ENCODE data around the gene HCN2. TPM values are rescaled to one million over a fixed set of nuclear protein-coding genes. Genes with fewer than 3 reads are reported as not detected.

Gene HCN2
- total RNA-seq, 4 donors from 2014 or later, result 0.14 to 1.00 (median 0.64) TPM; not detected in 1

DNA sequence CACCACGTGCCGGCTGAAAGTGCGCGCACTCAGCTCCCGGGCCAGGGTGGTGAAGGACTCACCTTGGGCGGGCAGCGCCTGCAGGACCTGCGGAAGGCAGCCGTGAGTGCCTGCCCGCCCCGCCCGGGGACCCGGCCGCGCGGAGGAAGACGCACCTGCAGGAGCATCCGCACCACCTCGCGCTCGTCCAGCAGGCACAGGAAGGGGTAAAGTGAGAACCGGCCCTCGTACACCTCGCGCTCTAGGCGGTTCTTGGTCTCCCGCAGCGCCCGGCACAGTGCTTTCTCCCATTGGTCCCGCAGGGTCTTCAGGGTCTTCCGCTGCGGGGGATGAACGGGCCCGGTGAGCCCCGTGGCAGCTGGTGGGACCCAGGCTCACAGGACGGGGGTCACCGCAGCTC, 33.0 kb downstream of the HCN2 start:
- no peak overlapping the region for H3K27ac ChIP-seq
- H3K36me3 ChIP-seq, result peaks cover 0 to 31% (median 14%) of the 10 kb centered on the region in 4 donors
- no peak overlapping the region for H3K4me3 ChIP-seq
- no peaks in the 10 kb centered on the region for H3K4me1 ChIP-seq
- TF ChIP-seq, protein P1, sequence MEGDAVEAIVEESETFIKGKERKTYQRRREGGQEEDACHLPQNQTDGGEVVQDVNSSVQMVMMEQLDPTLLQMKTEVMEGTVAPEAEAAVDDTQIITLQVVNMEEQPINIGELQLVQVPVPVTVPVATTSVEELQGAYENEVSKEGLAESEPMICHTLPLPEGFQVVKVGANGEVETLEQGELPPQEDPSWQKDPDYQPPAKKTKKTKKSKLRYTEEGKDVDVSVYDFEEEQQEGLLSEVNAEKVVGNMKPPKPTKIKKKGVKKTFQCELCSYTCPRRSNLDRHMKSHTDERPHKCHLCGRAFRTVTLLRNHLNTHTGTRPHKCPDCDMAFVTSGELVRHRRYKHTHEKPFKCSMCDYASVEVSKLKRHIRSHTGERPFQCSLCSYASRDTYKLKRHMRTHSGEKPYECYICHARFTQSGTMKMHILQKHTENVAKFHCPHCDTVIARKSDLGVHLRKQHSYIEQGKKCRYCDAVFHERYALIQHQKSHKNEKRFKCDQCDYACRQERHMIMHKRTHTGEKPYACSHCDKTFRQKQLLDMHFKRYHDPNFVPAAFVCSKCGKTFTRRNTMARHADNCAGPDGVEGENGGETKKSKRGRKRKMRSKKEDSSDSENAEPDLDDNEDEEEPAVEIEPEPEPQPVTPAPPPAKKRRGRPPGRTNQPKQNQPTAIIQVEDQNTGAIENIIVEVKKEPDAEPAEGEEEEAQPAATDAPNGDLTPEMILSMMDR (IDR thresholded peaks at IDR 0.05), result no peak
- TF ChIP-seq POLR2A (IDR thresholded peaks at IDR 0.05), result no peak
- TF ChIP-seq POLR2AphosphoS5 (IDR thresholded peaks at IDR 0.05), result no peak
- no peak for TF ChIP-seq EP300 (IDR thresholded peaks at IDR 0.05; ENCODE audit: low read depth)
- WGBS, 2 donors (ENCODE audit: low coverage in 1 of 2), result 95% methylated on average over 30 of the region's 37 CpGs; no CpG with 5 or more reads in 1 of the 2 donors
- DNase-seq, result no peak
- intact Hi-C loops (cut with DNase I; ENCODE audit: low total_unique reads), result no loop called here
- H3K9me3 ChIP-seq, result no peaks in the 10 kb centered on the region
- H3K27me3 ChIP-seq, result no peaks in the 10 kb centered on the region
- in situ Hi-C loops (cut with MboI; ENCODE audit: low pct_ligation_motif_present in 1 of 4, low pct_unique_long_range_greater_than_20kb in 1 of 4, low sequenced_read_pairs in 3 of 4), result no loop called here

DNA sequence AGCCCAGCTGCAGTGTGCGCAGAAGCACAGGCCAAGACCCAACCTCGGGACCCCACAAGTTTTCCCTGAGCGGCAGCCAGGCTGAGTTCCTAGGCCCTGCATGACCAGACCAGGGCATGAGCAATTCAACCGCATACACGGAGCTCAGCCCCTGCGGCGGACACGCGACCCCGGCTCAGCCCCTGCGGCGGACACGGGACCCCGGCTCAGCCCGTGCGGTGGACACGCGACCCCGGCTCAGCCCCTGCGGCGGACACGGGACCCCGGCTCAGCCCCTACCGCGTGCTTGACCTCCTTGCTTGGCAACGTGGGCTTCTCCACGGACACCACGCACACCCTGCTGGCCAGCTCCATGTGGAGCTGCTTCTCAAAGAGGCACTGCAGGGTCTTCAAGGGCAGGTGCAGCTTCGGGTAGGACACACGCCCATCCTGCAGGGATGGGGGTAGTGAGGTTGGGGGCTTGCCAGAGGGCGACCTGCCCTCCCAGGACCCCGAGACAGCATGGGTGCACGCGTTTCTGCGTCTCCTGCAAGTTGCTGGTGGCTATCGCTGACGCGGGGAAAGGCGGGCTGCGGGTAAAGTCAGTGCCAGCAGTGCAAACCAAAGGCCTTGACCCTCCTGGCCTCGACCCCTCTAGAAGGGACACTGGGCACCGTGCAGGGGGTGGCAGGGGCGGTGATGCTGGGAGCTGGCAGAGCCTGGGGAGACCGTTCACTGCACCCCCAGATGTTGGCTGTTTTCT, 33.7 kb downstream of the HCN2 start:
- H3K9me3 ChIP-seq, result no peaks in the 10 kb centered on the region
- intact Hi-C loops (cut with DNase I; ENCODE audit: low total_unique reads) (no loop called here), in situ Hi-C loops (cut with MboI; ENCODE audit: low pct_ligation_motif_present in 1 of 4, low pct_unique_long_range_greater_than_20kb in 1 of 4, low sequenced_read_pairs in 3 of 4) (no loop called here)
- peaks cover 0 to 26% (median 11%) of the 10 kb centered on the region in 4 donors for H3K36me3 ChIP-seq
- no peak for DNase-seq
- H3K4me1 ChIP-seq, result no peaks in the 10 kb centered on the region
- no peak overlapping the region for H3K27ac ChIP-seq
- WGBS, 2 donors (ENCODE audit: low coverage in 1 of 2), result 90 to 96% methylated on average over 2 to 31 of the region's 44 CpGs
- H3K4me3 ChIP-seq, result no peak overlapping the region
- H3K27me3 ChIP-seq, result no peaks in the 10 kb centered on the region
- TF ChIP-seq EP300 (IDR thresholded peaks at IDR 0.05; ENCODE audit: low read depth) (no peak), POLR2A (IDR thresholded peaks at IDR 0.05) (no peak), POLR2AphosphoS5 (IDR thresholded peaks at IDR 0.05) (no peak)
- TF ChIP-seq, protein P1 (IDR thresholded peaks at IDR 0.05), result no peak

DNA sequence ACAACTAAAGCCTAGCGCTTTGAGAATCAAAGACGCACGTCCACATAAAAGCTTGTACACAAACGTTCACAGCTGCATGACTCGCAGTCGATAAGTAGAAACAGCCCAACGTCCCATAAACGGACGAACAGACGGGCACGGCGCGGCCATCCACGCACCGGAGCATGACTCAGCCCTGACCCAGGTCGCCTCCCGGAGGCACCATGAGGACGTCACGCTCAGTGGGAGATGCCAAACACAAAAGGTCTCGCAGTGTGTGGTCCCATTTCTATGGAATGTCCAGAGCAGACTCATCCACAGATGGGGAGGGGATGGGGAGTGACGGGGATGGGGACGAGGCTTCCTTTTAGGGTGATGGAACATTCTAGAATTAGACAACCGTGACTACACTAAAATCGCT, 34.3 kb downstream of the HCN2 start:
- H3K4me3 ChIP-seq, result no peak overlapping the region
- intact Hi-C loops (cut with DNase I; ENCODE audit: low total_unique reads) (no loop called here), in situ Hi-C loops (cut with MboI; ENCODE audit: low pct_ligation_motif_present in 1 of 4, low pct_unique_long_range_greater_than_20kb in 1 of 4, low sequenced_read_pairs in 3 of 4) (no loop called here)
- H3K9me3 ChIP-seq, result no peaks in the 10 kb centered on the region
- DNase-seq, result no peak
- no peak overlapping the region for H3K27ac ChIP-seq
- 84 to 91% methylated on average over 22 to 24 of the region's 24 CpGs for WGBS, 2 donors (ENCODE audit: low coverage in 1 of 2)
- TF ChIP-seq EP300 (IDR thresholded peaks at IDR 0.05; ENCODE audit: low read depth) (no peak), POLR2A (IDR thresholded peaks at IDR 0.05) (no peak)
- no peaks in the 10 kb centered on the region for H3K27me3 ChIP-seq
- no peaks in the 10 kb centered on the region for H3K4me1 ChIP-seq
- H3K36me3 ChIP-seq, result peaks cover 0 to 26% (median 12%) of the 10 kb centered on the region in 4 donors

DNA sequence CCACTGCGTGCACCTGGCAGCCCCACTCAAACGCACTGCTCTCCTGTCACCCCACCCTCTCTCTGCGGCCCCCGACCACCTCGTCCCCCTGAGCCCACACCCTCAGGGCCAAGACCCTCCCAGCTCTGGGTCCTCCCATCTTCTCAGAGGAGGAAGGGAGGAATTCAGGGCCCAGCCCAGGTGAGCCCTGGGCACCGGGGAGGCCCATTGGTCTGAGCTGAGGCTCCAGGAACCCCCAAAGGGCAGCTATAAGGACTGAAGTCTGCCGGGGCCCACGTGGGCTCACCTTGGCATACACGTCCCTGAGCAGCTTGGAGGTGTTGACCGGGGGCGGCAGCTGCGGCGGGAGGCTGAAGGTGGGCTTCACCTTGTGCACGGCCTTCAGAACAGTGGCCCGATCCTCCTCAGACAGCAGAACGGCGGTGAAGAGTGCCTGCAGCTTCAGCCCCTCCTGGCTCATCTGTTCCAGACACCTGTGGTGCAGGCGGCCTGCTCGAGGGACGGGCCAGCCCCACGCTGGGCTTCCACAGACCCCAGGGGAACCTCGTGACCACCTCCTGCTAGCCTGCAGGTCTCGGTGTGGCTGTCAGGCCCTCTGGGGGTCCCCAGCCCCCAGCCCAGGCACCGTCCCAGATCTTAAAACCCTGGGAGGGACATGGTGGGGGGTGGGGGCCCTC, 34.9 kb downstream of the HCN2 start:
- H3K9me3 ChIP-seq, result no peaks in the 10 kb centered on the region
- WGBS, 2 donors (ENCODE audit: low coverage in 1 of 2), result 91% methylated on average over 16 of the region's 24 CpGs; no CpG with 5 or more reads in 1 of the 2 donors
- in situ Hi-C loops (cut with MboI; ENCODE audit: low pct_ligation_motif_present in 1 of 4, low pct_unique_long_range_greater_than_20kb in 1 of 4, low sequenced_read_pairs in 3 of 4), result no loop called here
- H3K36me3 ChIP-seq, result peaks cover 0 to 26% (median 12%) of the 10 kb centered on the region in 4 donors
- intact Hi-C loops (cut with DNase I; ENCODE audit: low total_unique reads), result no loop called here
- no peaks in the 10 kb centered on the region for H3K4me1 ChIP-seq
- H3K27ac ChIP-seq, result no peak overlapping the region
- H3K4me3 ChIP-seq, result no peak overlapping the region
- no peaks in the 10 kb centered on the region for H3K27me3 ChIP-seq
- no peak for DNase-seq
- TF ChIP-seq EP300 (IDR thresholded peaks at IDR 0.05; ENCODE audit: low read depth), result no peak
- no peak for TF ChIP-seq POLR2A (IDR thresholded peaks at IDR 0.05)
- TF ChIP-seq, protein P1 (IDR thresholded peaks at IDR 0.05), result no peak
- no peak for TF ChIP-seq POLR2AphosphoS5 (IDR thresholded peaks at IDR 0.05)

Data from transverse colon (tissue), 4 donors.